ENCODE results near the gene ZCCHC4. TPM values are rescaled to one million over a fixed set of nuclear protein-coding genes. Genes with fewer than 3 reads are reported as not detected.
"Not testable (repeated sequence)": the region's sequence is repeated elsewhere in the genome, so short reads cannot be mapped to it uniquely, and the experiment has no call there.

ZCCHC4 gene
- total RNA-seq, 1 donor from 2014 or later: 11.4 TPM

GRCh38 chr4:25370242-25370641, 57.7 kb downstream of the ZCCHC4 start:
- DNase-seq (ENCODE audit: low spot score in 2 of 2) (no peak), FAIRE-seq (no peak)

DNA sequence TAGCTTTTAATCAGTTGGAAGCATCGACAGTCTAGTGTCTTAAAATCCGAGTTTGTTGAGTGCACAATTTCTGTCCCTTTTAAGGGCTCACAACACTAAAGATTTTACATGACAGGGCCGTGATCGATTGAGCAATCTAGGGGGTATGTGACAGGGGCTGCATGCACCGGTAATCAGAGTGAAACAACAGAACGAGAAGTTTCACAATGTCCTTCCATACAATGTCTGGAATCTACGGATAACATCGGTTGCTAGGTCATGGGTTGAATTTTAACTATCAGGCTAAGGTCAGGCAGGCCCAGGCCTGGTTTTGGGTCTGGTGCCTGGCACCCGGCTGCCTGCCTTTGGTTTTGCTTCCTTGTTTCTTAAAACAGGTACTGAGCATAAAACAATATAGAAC, 60.0 kb downstream of the ZCCHC4 start:
- not testable (repeated sequence) for DNase-seq (ENCODE audit: low spot score in 2 of 2); FAIRE-seq

DNA sequence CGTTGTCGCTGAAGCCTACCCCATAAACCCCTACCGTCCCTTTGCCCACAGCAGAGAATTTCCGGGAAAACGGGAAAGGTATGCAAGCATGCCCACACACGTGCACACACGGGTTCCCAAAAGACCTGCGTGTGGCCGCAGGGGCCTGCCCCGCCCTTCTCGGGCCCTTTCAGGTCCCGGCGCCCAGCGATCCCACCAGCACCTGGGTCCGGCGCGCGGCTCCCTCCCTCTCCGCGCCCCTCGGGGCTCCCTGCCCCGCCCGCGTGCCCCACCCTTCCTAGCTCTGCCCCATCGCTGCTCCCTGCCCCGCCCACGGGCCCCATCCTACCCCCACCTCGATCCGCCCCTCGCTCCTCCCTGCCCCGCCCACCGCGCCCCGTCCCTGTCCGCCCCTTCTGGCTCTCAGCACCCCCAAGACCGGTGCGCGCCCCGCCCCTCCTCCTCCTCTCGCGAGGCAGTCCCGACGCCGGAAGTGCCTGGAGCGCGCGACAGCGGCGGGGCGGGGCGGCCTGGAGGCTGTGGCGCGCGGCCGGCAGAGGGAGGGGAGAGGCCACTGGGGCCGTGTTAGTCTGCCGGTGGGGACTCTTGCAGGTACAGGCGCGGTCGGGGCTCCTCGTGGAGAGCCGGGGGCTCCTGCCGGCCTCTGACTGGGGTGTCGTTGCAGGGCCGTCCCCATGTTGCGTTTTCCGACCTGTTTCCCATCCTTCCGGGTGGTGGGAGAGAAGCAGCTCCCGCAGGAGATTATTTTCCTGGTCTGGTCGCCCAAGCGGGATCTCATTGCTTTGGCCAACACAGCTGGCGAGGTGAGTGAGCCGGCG, 64.4 kb downstream of the ZCCHC4 start, which contains the start of gene ANAPC4:
ANAPC4 (plus strand) TSS at position 510 of the 818 bp plus-strand sequence; CDS start at position 675, 165 bp downstream.
- peak; percentile 88 to 91 for DNase-seq (ENCODE audit: low spot score in 2 of 2)
- FAIRE-seq: no peak

- FAIRE-seq (no peak), DNase-seq (ENCODE audit: low spot score in 2 of 2) (peak in 1 of 2 donors; percentile 12)
These were observed 65.2 kb downstream of the ZCCHC4 start for GRCh38 chr4:25377572-25378436.

DNA sequence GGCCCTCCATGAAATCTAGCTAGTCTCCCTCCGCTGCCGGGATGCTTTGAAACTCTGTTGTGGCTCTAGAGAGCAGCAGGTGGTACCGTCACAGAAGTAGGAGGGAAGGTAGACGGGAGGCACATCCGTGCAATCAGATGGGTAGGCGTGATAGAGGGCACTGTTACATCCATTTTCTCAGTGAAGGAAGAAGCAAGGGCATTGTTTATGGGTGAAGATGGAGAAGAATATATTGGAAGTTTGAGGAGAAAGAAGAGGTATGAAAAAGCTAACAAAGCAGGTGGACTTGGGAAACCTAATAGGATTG, 65.8 kb downstream of the ZCCHC4 start:
- FAIRE-seq (no peak), DNase-seq (ENCODE audit: low spot score in 2 of 2) (no peak)

DNA sequence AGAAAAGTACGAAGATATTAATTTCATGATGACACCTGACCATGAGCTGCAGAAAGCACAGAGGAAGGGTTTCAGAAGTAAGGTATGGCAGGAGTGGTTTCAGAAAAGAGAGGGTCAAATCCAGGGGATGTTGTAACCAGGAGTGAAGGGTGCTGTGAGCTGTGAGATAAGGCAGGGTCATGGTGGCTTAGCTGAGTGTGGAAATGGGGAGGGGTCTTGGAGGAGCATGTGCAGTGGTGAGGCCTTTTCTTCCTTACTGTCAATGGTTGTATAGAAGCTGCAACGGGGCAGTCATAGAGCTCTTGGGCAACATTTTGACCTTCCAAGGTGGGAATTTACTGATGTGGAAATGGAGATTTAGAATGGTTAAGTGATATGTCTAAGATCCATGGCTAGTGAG, 67.0 kb downstream of the ZCCHC4 start:
- FAIRE-seq (no peak), DNase-seq (ENCODE audit: low spot score in 2 of 2) (no peak)

GRCh38 chr4:25383647-25384046, 71.1 kb downstream of the ZCCHC4 start:
- FAIRE-seq (no peak), DNase-seq (ENCODE audit: low spot score in 2 of 2) (no peak)

DNA sequence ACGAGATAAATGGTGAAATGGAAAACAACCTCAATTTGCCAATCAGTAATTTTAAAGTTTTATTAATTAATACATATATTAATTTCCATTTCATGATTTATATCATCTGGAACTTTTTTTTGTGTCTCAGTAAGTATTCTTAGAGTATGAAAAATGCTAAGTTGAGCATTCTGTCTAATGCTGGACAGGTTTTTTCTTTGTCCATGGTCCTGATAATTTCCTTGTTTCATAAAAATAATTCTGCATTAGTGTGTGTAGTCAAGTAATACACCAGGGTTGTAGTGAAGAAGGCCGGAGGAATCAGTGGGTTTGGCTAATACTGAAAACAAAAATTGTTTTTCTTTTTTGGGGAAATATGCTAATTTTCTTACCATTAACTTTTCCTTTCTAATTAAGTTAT, 74.4 kb downstream of the ZCCHC4 start:
- no peak for FAIRE-seq

DNA sequence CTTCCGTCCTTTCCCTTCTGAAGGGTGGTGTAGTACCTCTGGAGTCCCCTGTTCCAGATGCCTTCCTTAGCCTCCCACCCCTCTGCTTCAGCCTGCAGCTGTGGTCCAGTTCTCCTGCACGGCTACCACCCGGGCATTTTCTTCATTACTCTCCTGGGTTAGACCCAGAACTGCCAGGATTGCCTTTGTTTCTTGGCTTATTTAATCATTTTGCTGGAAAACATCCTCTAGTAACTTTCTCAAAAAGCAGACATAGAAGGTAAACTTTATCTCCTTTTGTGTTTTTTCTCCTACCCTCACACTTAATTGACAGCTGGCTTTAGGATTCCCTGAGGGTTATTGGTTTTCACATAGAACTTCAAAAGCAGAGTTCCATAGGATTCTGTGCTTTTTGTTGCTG, 84.7 kb downstream of the ZCCHC4 start:
- FAIRE-seq (no peak), DNase-seq (ENCODE audit: low spot score in 2 of 2) (no peak)

More for the DNA sequence above, 74.4 kb downstream of the ZCCHC4 start:
- DNase-seq (ENCODE audit: low spot score in 2 of 2): no peak

DNA sequence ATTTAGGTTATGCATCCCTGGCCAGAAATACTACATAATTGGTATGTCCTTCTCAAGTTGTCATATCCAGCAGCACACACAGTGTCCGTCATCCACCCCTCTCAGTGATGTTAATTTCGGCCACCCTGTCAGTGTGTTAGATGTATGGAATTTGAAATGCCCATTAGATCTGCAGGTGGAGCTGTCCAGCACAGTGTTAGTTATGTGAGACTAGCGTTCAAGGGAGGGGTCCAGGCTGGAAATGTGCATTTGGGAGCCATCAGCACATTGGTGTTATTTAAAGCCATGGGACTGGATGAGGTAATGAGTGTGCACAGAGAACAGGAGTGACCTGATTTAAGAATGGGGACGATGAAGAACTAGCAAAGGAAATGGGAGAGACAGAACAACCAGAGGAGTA, 86.9 kb downstream of the ZCCHC4 start:
- FAIRE-seq: no peak

DNA sequence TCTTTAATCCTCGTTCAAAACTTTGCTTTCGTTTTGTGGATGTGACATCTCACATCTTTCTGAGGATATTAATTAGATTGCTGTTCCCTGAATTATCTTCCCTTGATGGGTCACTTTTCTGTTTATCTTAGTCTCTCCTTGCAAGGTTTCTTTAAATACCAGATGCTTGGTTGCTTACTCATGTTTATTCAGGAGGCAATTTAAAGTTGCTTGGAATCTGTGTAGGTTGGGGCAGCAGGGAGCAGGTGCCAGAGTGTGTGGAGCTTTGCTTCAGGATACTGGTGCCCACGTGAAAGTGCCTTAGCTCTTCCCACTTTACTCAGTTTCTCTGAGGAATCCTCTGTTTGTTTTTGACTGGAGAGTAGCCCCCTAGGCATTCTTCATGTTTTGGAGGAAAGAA, 88.5 kb downstream of the ZCCHC4 start:
- FAIRE-seq: no peak

More for the DNA sequence above, 86.9 kb downstream of the ZCCHC4 start:
- no peak for DNase-seq (ENCODE audit: low spot score in 2 of 2)

DNA sequence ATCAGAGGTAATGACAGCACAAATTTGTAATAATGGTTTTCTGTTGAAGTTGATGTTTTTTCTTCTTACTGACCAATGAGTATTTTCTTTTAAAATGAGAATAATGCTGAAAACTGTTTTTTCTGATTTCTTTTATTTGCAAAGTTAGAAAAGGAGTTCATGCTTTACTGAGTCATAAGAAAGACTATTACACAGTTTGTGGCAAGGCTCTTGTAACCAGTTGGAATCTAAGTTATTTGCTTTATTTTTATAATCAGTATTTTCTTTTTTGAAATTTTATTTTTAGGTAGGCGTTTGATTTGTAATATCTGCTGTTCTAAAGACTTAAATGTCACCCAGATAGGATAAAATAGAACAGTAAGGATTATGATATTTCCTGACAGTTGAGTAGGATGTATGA, 89.9 kb downstream of the ZCCHC4 start:
- FAIRE-seq (no peak), DNase-seq (ENCODE audit: low spot score in 2 of 2) (no peak)

More for the DNA sequence above, 88.5 kb downstream of the ZCCHC4 start:
- DNase-seq (ENCODE audit: low spot score in 2 of 2): no peak

DNA sequence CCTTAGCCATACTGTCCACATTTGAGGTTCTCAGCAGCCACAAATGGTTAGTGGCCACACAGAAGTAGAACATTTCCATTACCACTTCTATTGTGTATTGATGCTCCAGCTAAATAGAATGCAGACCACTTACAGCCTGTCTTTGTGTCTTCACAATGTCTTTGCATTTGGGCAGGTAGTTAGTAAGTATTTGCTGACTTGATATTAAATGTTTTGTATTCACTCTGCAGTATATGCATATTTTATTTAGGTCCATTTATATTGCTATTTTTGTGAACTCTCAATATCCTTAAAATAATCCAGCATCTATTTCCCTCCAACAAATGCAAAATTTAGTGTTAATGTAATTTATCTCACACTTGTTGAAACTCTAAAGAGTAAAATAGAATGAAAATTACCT, 91.1 kb downstream of the ZCCHC4 start:
- FAIRE-seq (no peak), DNase-seq (ENCODE audit: low spot score in 2 of 2) (no peak)

DNA sequence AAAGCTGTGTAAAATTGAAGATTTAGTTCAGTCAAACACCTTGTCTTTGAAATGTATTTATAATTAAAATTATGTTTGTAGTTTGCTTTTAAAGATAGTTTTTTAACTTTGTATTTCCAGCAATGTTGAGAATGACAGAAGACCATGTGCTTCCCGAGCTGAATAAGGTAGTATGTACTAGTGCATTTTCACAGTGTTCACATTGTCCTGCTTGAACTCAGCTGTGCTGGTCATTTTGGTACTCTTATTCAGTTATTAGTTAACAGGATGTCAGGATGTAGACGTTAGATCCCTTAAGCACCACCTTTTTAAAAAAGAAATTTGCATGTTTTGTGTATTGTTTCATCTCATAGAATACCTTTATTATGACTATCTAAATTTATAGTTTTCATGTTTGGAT, 92.9 kb downstream of the ZCCHC4 start:
- DNase-seq (ENCODE audit: low spot score in 2 of 2): no peak
- no peak for FAIRE-seq

DNA sequence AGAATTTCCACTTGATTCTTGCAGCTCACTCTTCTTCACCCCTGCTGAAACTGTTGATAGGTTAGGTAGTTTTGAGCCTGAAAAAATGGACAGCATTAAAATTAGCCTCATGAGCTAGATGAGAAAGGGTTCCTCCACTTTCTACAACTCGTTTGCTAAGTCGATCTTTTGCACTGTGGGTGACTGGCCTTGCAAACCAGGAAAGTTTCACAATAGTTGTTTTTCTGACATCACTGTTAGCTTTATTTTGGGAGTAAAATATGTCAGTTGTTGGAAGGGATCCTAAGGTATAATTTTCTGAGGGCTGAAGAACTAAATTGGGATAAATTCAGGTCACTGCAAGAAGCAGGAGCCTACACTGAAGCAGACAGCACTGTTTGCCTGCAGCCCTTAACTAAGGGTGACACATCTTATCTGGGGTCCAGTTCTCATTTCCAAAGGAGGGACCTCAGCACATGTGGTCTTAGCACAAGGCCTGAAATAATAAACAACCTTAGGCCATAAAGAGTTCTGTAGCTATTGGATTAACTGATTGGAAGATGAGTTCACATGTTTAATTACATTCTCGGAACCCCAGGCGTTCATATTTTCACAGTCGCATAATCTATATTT, 93.6 kb downstream of the ZCCHC4 start:
- FAIRE-seq (no peak), DNase-seq (ENCODE audit: low spot score in 2 of 2) (no peak)

GRCh38 chr4:25410820-25411529, 98.4 kb downstream of the ZCCHC4 start:
- DNase-seq (ENCODE audit: low spot score in 2 of 2): no peak
- FAIRE-seq: no peak

DNA sequence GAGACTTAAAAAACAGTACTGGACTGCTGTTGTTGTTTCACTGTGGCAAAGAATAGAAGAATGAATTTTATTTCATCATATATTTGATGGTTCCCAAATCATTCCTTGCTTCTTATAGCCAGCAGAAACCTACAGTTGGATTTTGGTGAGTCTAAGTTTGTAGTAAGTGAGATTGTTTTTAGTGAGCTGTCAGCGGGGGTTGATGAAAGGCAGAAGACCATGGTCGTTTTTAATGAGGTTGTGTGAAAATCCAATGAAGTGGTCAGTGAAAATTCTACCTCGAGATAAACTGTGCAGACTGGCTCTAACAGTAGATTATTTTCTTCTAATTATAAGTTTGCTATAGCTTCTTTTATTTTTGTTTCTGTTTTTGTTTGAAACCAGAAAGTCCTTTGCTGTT, 100.7 kb downstream of the ZCCHC4 start:
- FAIRE-seq: no peak
- DNase-seq (ENCODE audit: low spot score in 2 of 2): no peak

GRCh38 chr4:25417014-25417413, 104.4 kb downstream of the ZCCHC4 start:
- FAIRE-seq: no peak
- no peak for DNase-seq (ENCODE audit: low spot score in 2 of 2)

Measured in frontal cortex (tissue), 4 donors.